ENCODE measurements around the gene HNRNPC.

HNRNPC gene

DNA sequence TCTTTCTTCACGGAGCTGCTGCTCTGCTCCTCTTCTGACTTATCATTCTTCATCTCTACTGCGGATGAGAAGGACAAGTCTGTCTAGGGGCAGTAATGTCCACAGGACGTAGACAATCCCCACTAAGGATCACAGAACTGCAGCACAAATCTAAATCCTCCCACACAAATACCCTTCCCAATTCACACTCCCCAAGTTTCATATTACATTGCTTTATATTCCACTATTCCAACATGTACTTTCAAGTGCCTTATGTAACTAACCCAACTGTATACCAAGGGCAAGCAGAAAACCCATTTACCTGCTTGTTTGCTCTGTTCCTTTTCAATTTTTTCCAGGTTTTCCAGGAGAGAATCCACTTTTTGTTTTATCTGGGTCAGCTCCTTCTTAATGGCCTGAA, 57.7 kb downstream of the HNRNPC start:
- Histone ChIP-seq H3F3A (ENCODE audit: low read depth) (no peaks in the 10 kb centered on the region; the same call in 1 of the 2 replicates), H3K27me3 (ENCODE audit: insufficient read depth, low read length, poor library complexity, severe bottlenecking) (no peaks in the 10 kb centered on the region), H3K4me1 (ENCODE audit: insufficient read depth, low read length, poor library complexity, severe bottlenecking) (peaks cover 10% of the 10 kb centered on the region), H3K4me3 (ENCODE audit: low read length, poor library complexity, severe bottlenecking) (no peak overlapping the region), H3K79me2 (ENCODE audit: insufficient read depth, low read length) (peaks cover 44% of the 10 kb centered on the region), H3K9me2 (replicated peaks; ENCODE audit: low read depth, low read length) (no peaks in the 10 kb centered on the region), H3K9me3 (ENCODE audit: insufficient read depth, low read depth, low read length) (no peaks in the 10 kb centered on the region), H3K9ac (ENCODE audit: low read depth, low read length, poor library complexity, severe bottlenecking) (no peak overlapping the region), H3K4me2 (ENCODE audit: low read depth, low read length, poor library complexity, severe bottlenecking) (no peak overlapping the region), H2AFZ (ENCODE audit: low read length) (no peak overlapping the region), H4K20me1 (ENCODE audit: insufficient read depth, low read length, poor library complexity, severe bottlenecking) (peaks cover 74% of the 10 kb centered on the region), H3K36me3 (ENCODE audit: insufficient read depth, low read length) (peaks cover 94% of the 10 kb centered on the region)
- TF ChIP-seq, protein P1, sequence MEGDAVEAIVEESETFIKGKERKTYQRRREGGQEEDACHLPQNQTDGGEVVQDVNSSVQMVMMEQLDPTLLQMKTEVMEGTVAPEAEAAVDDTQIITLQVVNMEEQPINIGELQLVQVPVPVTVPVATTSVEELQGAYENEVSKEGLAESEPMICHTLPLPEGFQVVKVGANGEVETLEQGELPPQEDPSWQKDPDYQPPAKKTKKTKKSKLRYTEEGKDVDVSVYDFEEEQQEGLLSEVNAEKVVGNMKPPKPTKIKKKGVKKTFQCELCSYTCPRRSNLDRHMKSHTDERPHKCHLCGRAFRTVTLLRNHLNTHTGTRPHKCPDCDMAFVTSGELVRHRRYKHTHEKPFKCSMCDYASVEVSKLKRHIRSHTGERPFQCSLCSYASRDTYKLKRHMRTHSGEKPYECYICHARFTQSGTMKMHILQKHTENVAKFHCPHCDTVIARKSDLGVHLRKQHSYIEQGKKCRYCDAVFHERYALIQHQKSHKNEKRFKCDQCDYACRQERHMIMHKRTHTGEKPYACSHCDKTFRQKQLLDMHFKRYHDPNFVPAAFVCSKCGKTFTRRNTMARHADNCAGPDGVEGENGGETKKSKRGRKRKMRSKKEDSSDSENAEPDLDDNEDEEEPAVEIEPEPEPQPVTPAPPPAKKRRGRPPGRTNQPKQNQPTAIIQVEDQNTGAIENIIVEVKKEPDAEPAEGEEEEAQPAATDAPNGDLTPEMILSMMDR (conservative IDR thresholded peaks at IDR 0.05; ENCODE audit: low read length), result no peak
- no peak for TF ChIP-seq EZH2phosphoT487 (IDR thresholded peaks at IDR 0.05; ENCODE audit: borderline replicate concordance)

DNA sequence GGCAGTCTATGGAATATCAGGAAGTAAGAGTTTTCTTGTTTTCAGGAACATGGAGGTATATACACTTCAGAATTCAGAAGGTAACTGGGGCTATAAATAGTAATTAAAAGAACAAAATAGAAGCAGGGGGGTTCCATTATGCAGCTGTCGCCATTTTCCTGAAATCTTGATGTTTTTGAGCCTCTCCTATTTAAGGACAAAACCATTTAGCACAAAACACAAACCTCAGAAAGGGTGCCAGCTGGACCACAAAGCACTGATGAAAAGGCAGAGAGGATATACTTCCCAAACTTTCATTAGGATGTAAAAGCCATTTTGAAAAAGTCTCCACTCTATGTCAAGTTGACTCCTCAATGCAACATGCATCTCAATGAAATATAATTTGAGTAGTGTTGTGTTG, 59.2 kb downstream of the HNRNPC start:
- no peak overlapping the region for H2AFZ ChIP-seq (ENCODE audit: low read length)
- H4K20me1 ChIP-seq (ENCODE audit: insufficient read depth, low read length, poor library complexity, severe bottlenecking), result peaks cover 61% of the 10 kb centered on the region
- H3K36me3 ChIP-seq (ENCODE audit: insufficient read depth, low read length), result peaks cover 92% of the 10 kb centered on the region
- peaks cover 29% of the 10 kb centered on the region for H3K79me2 ChIP-seq (ENCODE audit: insufficient read depth, low read length)
- no peak overlapping the region for H3K4me2 ChIP-seq (ENCODE audit: low read depth, low read length, poor library complexity, severe bottlenecking)
- TF ChIP-seq EZH2phosphoT487 (IDR thresholded peaks at IDR 0.05; ENCODE audit: borderline replicate concordance), result no peak
- TF ChIP-seq, protein P1 (conservative IDR thresholded peaks at IDR 0.05; ENCODE audit: low read length), result no peak
- no peaks in the 10 kb centered on the region for H3K9me2 ChIP-seq (replicated peaks; ENCODE audit: low read depth, low read length)
- H3F3A ChIP-seq (ENCODE audit: low read depth), result no peaks in the 10 kb centered on the region; the same call in 1 of the 2 replicates
- no peaks in the 10 kb centered on the region for H3K4me1 ChIP-seq (ENCODE audit: insufficient read depth, low read length, poor library complexity, severe bottlenecking)
- no peaks in the 10 kb centered on the region for H3K9me3 ChIP-seq (ENCODE audit: insufficient read depth, low read depth, low read length)
- H3K27me3 ChIP-seq (ENCODE audit: insufficient read depth, low read length, poor library complexity, severe bottlenecking), result no peaks in the 10 kb centered on the region
- H3K4me3 ChIP-seq (ENCODE audit: low read length, poor library complexity, severe bottlenecking), result no peak overlapping the region
- H3K9ac ChIP-seq (ENCODE audit: low read depth, low read length, poor library complexity, severe bottlenecking), result no peak overlapping the region

DNA sequence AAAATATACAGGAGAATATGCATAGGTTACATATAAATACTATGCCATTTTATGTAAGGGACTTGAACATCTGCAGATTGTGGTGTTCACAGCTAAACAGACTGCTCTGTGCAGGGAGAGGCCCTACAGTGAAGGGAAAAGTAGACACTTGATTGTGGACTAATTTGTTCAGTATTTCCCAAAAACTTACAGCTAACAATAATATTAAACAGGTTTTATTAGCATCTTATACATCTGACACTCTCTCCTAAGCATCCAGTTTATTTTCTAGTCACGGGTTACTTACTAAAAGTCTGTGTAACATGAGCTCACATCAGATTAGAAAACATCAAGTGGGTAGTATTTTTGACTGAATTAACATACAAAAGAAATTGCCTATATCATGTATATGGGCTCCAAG, 60.1 kb downstream of the HNRNPC start:
- Histone ChIP-seq H3K4me1 (ENCODE audit: insufficient read depth, low read length, poor library complexity, severe bottlenecking) (no peaks in the 10 kb centered on the region), H3K4me3 (ENCODE audit: low read length, poor library complexity, severe bottlenecking) (no peak overlapping the region), H4K20me1 (ENCODE audit: insufficient read depth, low read length, poor library complexity, severe bottlenecking) (peaks cover 53% of the 10 kb centered on the region), H3K9me3 (ENCODE audit: insufficient read depth, low read depth, low read length) (no peaks in the 10 kb centered on the region), H3K36me3 (ENCODE audit: insufficient read depth, low read length) (peaks cover 92% of the 10 kb centered on the region), H3K27me3 (ENCODE audit: insufficient read depth, low read length, poor library complexity, severe bottlenecking) (no peaks in the 10 kb centered on the region), H3K4me2 (ENCODE audit: low read depth, low read length, poor library complexity, severe bottlenecking) (no peak overlapping the region), H3F3A (ENCODE audit: low read depth) (no peaks in the 10 kb centered on the region; the same call in 1 of the 2 replicates), H2AFZ (ENCODE audit: low read length) (no peak overlapping the region), H3K9me2 (replicated peaks; ENCODE audit: low read depth, low read length) (no peaks in the 10 kb centered on the region), H3K79me2 (ENCODE audit: insufficient read depth, low read length) (peaks cover 21% of the 10 kb centered on the region), H3K9ac (ENCODE audit: low read depth, low read length, poor library complexity, severe bottlenecking) (no peak overlapping the region)
- TF ChIP-seq, protein P1 (conservative IDR thresholded peaks at IDR 0.05; ENCODE audit: low read length), result no peak
- TF ChIP-seq EZH2phosphoT487 (IDR thresholded peaks at IDR 0.05; ENCODE audit: borderline replicate concordance), result no peak

Measured in Loucy (cell line).